ENCODE data around the gene STAG1. TPM values are rescaled to one million over a fixed set of nuclear protein-coding genes. Genes with fewer than 3 reads are reported as not detected.

The STAG1 gene
- total RNA-seq, 1 experiment from 2014 or later = 34.6 TPM

DNA sequence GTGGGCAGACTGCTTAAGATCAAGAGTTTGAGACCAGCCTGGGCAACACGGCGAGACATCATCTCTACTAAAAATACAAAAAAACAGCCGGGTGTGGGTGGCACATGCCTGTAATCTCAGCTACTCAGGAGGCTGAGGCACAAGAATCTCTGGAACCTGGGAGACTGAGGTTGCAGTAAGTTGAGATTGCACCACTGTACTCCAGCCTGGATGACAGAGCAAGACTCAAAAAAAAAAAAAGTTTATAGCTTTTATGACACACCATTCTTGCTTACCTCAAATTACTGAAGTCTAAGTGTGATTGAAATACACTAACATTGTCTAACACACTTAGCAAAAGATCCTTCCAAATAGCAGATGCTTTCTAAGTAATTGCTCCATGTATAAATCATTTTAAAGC is 207.6 kb downstream of the STAG1 start:
- no peaks in the 10 kb centered on the region for H3K23me2 ChIP-seq (ENCODE audit: insufficient read length, low read depth, low read length, poor library complexity, severe bottlenecking)
- H2AK5ac ChIP-seq (ENCODE audit: insufficient read length, low read length) = no peak overlapping the region
- no peak overlapping the region for H4K5ac ChIP-seq (ENCODE audit: insufficient read length, low read depth, low read length)
- H3K56ac ChIP-seq (ENCODE audit: insufficient read length, low read depth, low read length) = no peak overlapping the region
- Mint-ChIP-seq H3K9me3 (no peaks in the 10 kb centered on the region), H3K4me3 (no peak overlapping the region), H3K36me3 (ENCODE audit: insufficient read depth in 1 of 3, low read depth in 3 of 3) (no peaks in the 10 kb centered on the region), H3K27me3 (ENCODE audit: low read depth) (no peaks in the 10 kb centered on the region), H3K27ac (no peak overlapping the region; a peak in 1 of 7 replicates), H3K4me1 (peaks cover 2 to 6% of the 10 kb centered on the region in 2 experiments; a peak in 2 of 4 replicates)
- no peak overlapping the region for H2BK120ac ChIP-seq (ENCODE audit: low read depth, low read length, poor library complexity, severe bottlenecking)
- H3K23ac ChIP-seq (ENCODE audit: insufficient read length, low read depth, low read length) = no peak overlapping the region
- H2BK5ac ChIP-seq (ENCODE audit: insufficient read length, low read length) = no peak overlapping the region
- no peak overlapping the region for H2BK15ac ChIP-seq (ENCODE audit: low read depth, low read length)
- H3K9ac ChIP-seq (ENCODE audit: extremely low read depth, insufficient read length, low read length) = no peak overlapping the region
- no peaks in the 10 kb centered on the region for H3K9me3 ChIP-seq (ENCODE audit: control insufficient read depth, low read depth, low read length)
- no peaks in the 10 kb centered on the region for H3K79me2 ChIP-seq (ENCODE audit: insufficient read depth, low read length)
- no peak overlapping the region for H2AFZ ChIP-seq (ENCODE audit: low read length)
- no peak overlapping the region for H3T11ph ChIP-seq (ENCODE audit: low read length)
- no peaks in the 10 kb centered on the region for H4K20me1 ChIP-seq (ENCODE audit: control insufficient read depth, insufficient read depth, insufficient read length)
- no peak overlapping the region for H3K4ac ChIP-seq (ENCODE audit: low read depth, low read length)
- no peak overlapping the region for H3K27ac ChIP-seq (ENCODE audit: insufficient read length, low read depth, low read length)
- H2BK20ac ChIP-seq (ENCODE audit: low read depth, low read length, poor library complexity, severe bottlenecking) = no peak overlapping the region
- H3K27me3 ChIP-seq (ENCODE audit: insufficient read depth, low read length) = no peaks in the 10 kb centered on the region
- no peaks in the 10 kb centered on the region for H3K4me1 ChIP-seq (ENCODE audit: insufficient read depth, low read length)
- no peak overlapping the region for H3K18ac ChIP-seq (ENCODE audit: insufficient read length, low read depth, low read length)
- H4K91ac ChIP-seq (ENCODE audit: insufficient read length, low read depth, low read length) = no peak overlapping the region
- DNase-seq = no peak
- H4K8ac ChIP-seq (replicated peaks; ENCODE audit: insufficient read length, low read depth, low read length) = no peak overlapping the region
- no peak overlapping the region for H3K14ac ChIP-seq (ENCODE audit: insufficient read depth, low read length)
- H2BK12ac ChIP-seq (ENCODE audit: insufficient read length, low read depth, low read length) = no peak overlapping the region
- TF ChIP-seq, protein P1, sequence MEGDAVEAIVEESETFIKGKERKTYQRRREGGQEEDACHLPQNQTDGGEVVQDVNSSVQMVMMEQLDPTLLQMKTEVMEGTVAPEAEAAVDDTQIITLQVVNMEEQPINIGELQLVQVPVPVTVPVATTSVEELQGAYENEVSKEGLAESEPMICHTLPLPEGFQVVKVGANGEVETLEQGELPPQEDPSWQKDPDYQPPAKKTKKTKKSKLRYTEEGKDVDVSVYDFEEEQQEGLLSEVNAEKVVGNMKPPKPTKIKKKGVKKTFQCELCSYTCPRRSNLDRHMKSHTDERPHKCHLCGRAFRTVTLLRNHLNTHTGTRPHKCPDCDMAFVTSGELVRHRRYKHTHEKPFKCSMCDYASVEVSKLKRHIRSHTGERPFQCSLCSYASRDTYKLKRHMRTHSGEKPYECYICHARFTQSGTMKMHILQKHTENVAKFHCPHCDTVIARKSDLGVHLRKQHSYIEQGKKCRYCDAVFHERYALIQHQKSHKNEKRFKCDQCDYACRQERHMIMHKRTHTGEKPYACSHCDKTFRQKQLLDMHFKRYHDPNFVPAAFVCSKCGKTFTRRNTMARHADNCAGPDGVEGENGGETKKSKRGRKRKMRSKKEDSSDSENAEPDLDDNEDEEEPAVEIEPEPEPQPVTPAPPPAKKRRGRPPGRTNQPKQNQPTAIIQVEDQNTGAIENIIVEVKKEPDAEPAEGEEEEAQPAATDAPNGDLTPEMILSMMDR (conservative IDR thresholded peaks at IDR 0.05) = no peak
- H3K4me2 ChIP-seq (ENCODE audit: insufficient read depth, insufficient read length, low read length) = no peak overlapping the region
- no peaks in the 10 kb centered on the region for H3K79me1 ChIP-seq (ENCODE audit: insufficient read depth, low read depth, low read length, poor library complexity, severe bottlenecking)
- no CpG with 5 or more reads among the region's 3 CpGs for WGBS (ENCODE audit: extremely low coverage, insufficient read length, low lambda C conversion rate)

Data from H9 (cell line).